ENCODE results near the gene TMEM62. TPM values are rescaled to one million over a fixed set of nuclear protein-coding genes. Genes with fewer than 3 reads are reported as not detected.

Gene TMEM62
- total and polyA plus RNA-seq, 10 donors = 17.7 to 47.7 (median 29.9) TPM

- WGBS, 5 donors = 76 to 90% (median 79%) methylated on average over 4 of the region's 4 CpGs
- peaks cover 0 to 15% (median 4%) of the 10 kb centered on the region in 8 donors for H3K9me3 ChIP-seq
- no peaks in the 10 kb centered on the region for H3K27me3 ChIP-seq (replicated peaks in 1 of 7)
These were observed 4.4 kb upstream of the TMEM62 start for GRCh38 chr15:43128980-43129335.

DNA sequence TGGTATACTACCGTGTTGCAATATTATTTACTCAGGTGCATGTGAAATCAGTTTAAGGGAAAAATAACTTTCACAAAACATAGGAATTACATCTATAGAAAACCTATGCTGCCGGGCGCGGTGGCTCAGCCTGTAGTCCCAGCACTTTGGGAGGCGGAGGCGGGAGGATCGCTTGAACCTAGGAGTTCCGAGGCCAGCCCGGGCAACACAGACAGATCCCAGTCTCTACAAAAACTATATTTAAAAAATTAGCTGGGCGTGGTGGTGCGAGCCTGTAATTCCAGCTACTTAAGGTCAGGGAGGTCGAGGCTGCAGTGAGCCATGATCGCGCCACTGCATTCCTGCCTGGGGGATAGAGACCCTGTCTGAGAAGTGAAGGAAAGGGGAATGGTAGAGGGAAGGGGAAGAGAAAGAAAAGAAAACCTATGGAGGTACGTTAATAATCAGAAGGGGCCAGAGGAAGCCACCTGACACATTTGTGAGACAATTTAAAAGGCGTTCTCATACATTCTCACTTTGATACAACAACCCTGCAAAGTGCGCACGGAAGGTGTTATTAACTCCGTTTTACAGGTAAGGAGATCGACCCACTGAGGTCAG is 456 bp upstream of the TMEM62 start:
- peaks cover 0 to 47% (median 21%) of the 10 kb centered on the region in 6 donors for H3K4me1 ChIP-seq
- 27 to 33% (median 32%) methylated on average over 20 of the region's 20 CpGs for WGBS, 5 donors
- peak overlapping the region; percentile 66 to 94 (median 85) for H3K4me3 ChIP-seq
- intact Hi-C loops (cut with DNase I; ENCODE audit: low total_unique reads) = no loop called here
- DNase-seq = peak; percentile 79
- peaks cover 3 to 26% (median 12%) of the 10 kb centered on the region in 6 donors for H3K36me3 ChIP-seq
- peaks cover 0 to 15% (median 4%) of the 10 kb centered on the region in 8 donors for H3K9me3 ChIP-seq
- H3K27ac ChIP-seq = peak overlapping the region; percentile 72 to 94 (median 86)
- TF ChIP-seq, protein P1, sequence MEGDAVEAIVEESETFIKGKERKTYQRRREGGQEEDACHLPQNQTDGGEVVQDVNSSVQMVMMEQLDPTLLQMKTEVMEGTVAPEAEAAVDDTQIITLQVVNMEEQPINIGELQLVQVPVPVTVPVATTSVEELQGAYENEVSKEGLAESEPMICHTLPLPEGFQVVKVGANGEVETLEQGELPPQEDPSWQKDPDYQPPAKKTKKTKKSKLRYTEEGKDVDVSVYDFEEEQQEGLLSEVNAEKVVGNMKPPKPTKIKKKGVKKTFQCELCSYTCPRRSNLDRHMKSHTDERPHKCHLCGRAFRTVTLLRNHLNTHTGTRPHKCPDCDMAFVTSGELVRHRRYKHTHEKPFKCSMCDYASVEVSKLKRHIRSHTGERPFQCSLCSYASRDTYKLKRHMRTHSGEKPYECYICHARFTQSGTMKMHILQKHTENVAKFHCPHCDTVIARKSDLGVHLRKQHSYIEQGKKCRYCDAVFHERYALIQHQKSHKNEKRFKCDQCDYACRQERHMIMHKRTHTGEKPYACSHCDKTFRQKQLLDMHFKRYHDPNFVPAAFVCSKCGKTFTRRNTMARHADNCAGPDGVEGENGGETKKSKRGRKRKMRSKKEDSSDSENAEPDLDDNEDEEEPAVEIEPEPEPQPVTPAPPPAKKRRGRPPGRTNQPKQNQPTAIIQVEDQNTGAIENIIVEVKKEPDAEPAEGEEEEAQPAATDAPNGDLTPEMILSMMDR (IDR thresholded peaks at IDR 0.05 in 8 of 11, conservative IDR thresholded peaks at IDR 0.05 in 3 of 11) = no peak
- no peak for TF ChIP-seq POLR2AphosphoS5 (IDR thresholded peaks at IDR 0.05)
- TF ChIP-seq POLR2A (IDR thresholded peaks at IDR 0.05) = no peak
- no peaks in the 10 kb centered on the region for H3K27me3 ChIP-seq (replicated peaks in 1 of 7)

More at GRCh38 chr15:43128980-43129335, 4.4 kb upstream of the TMEM62 start:
- no peak overlapping the region for H3K4me3 ChIP-seq
- peaks cover 0 to 25% (median 10%) of the 10 kb centered on the region in 6 donors for H3K4me1 ChIP-seq
- TF ChIP-seq, protein P1 (IDR thresholded peaks at IDR 0.05 in 8 of 11, conservative IDR thresholded peaks at IDR 0.05 in 3 of 11) = no peak
- TF ChIP-seq POLR2AphosphoS5 (IDR thresholded peaks at IDR 0.05) (no peak), POLR2A (IDR thresholded peaks at IDR 0.05) (no peak)
- no peak overlapping the region for H3K27ac ChIP-seq
- DNase-seq = no peak
- intact Hi-C loops (cut with DNase I; ENCODE audit: low total_unique reads) = no loop called here
- no peaks in the 10 kb centered on the region for H3K36me3 ChIP-seq

DNA sequence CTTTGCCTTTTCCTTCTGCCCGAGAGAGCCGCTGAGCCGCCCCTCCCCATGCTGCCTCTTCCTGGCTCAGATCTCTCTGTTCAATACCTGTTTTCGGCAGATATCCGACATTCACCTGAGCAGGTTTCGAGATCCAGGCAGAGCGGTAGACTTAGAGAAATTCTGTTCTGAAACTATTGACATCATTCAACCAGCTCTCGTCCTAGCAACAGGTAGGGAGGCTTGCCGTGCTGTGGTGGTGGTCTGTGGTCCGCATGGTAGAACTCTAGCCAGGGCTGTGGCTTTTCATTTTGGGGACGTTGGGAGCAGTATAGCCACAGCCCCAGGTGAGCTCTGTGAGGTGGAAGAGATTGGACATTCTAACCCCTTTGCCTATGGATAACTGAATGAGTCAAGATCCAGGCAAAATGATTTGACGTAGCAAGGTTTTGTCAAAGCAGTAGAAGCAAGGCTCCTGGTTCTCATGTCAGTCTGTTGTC is 810 bp downstream of the TMEM62 start:
- intact Hi-C loops (cut with DNase I; ENCODE audit: low total_unique reads) = no loop called here
- Histone ChIP-seq H3K27ac (peak overlapping the region; percentile 72 to 94 (median 86)), H3K4me3 (peak overlapping the region; percentile 66 to 94 (median 85)), H3K4me1 (peaks cover 0 to 42% (median 21%) of the 10 kb centered on the region in 6 donors), H3K27me3 (replicated peaks in 1 of 7) (no peaks in the 10 kb centered on the region), H3K36me3 (peaks cover 3 to 38% (median 24%) of the 10 kb centered on the region in 6 donors), H3K9me3 (peaks cover 0 to 4% (median 0%) of the 10 kb centered on the region in 8 donors)
- WGBS, 5 donors = 11 to 18% (median 13%) methylated on average over 11 to 12 of the region's 12 CpGs
- DNase-seq = no peak
- TF ChIP-seq, protein P1 (IDR thresholded peaks at IDR 0.05 in 8 of 11, conservative IDR thresholded peaks at IDR 0.05 in 3 of 11) = no peak
- TF ChIP-seq POLR2A (IDR thresholded peaks at IDR 0.05) = no peak
- TF ChIP-seq POLR2AphosphoS5 (IDR thresholded peaks at IDR 0.05) = no peak

DNA sequence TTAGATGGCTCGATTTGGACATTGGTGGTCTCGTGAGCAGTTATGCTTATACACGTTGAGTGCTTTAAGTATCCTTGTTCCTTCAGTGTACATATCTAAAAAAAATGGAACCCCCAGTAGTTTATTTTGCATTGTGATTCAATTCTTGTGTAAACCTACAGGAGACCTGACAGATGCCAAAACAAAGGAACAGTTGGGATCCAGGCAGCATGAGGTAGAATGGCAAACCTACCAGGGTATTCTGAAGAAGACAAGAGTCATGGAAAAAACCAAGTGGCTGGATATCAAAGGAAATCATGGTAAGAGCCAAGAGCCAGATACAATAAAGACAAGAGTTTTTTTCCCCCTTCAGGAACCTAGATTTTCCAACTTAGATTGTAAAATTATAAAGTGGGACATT is 2.0 kb downstream of the TMEM62 start:
- Histone ChIP-seq H3K36me3 (peaks cover 3 to 50% (median 36%) of the 10 kb centered on the region in 6 donors), H3K4me3 (no peak overlapping the region), H3K4me1 (peaks cover 0 to 42% (median 21%) of the 10 kb centered on the region in 6 donors), H3K9me3 (no peaks in the 10 kb centered on the region), H3K27me3 (replicated peaks in 1 of 7) (no peaks in the 10 kb centered on the region), H3K27ac (no peak overlapping the region)
- intact Hi-C loops (cut with DNase I; ENCODE audit: low total_unique reads) = no loop called here
- DNase-seq = no peak
- WGBS, 5 donors = 92 to 96% (median 94%) methylated on average over 3 of the region's 3 CpGs
- TF ChIP-seq, protein P1 (IDR thresholded peaks at IDR 0.05 in 8 of 11, conservative IDR thresholded peaks at IDR 0.05 in 3 of 11) = no peak
- TF ChIP-seq POLR2AphosphoS5 (IDR thresholded peaks at IDR 0.05) (no peak), POLR2A (IDR thresholded peaks at IDR 0.05) (no peak)

Data from spleen (tissue), 11 donors.